Panc1 (cell line): ENCODE results near the gene GRID1. TPM values are rescaled to one million over a fixed set of nuclear protein-coding genes. Genes with fewer than 3 reads are reported as not detected.
"Not testable (repeated sequence)": the region's sequence is repeated elsewhere in the genome, so short reads cannot be mapped to it uniquely, and the experiment has no call there.

Source experiments
- ATAC-seq: fragments of 200-7000 bp; cut with Tn5 transposase; 2 replicates; pipeline ENCODE4 v1.9.1; 2020; ENCODE audit warnings: mild to moderate bottlenecking, moderate library complexity
- BruUV-seq: library from RNA; stranded (reverse); fragments of 400-500 nt; replicated peaks from 2 replicates; lab custom pipeline; 2021; lab: Mats Ljungman, UMichigan
- CTCF ChIA-PET: fragments of 300-600 bp; sonication (Branson Sonifier 250); formaldehyde crosslinking; loops from one replicate; lab custom pipeline; 2022; ENCODE audit warnings: antibody characterized with exemption; lab: Charles Lee
- POLR2A ChIA-PET: fragments of 300-600 bp; sonication (Branson Sonifier 250); formaldehyde crosslinking; loops from one replicate; lab custom pipeline; 2022; ENCODE audit warnings: antibody characterized with exemption; lab: Charles Lee
- DNase-seq: peaks from one replicate; pipeline ENCODE4 v3.0.0-alpha.2; 2010; ENCODE audit warnings: low read depth, low spot score
- H3K27ac ChIP-seq: 2 replicates; pipeline ENCODE4 v1.5.1; 2011; ENCODE audit warnings: mild to moderate bottlenecking, low read length, inconsistent platforms
- H3K27me3 ChIP-seq: fragments of 200-500 bp; sonication (Bioruptor generic); 2 replicates; pipeline ENCODE4 v1.6.0; 2014; ENCODE audit warnings: low read length, inconsistent platforms; ENCODE audit not compliant: control insufficient read depth, insufficient read depth
- H3K36me3 ChIP-seq: fragments of 200-500 bp; sonication (Bioruptor generic); 2 replicates; pipeline ENCODE4 v1.5.1; 2014; ENCODE audit warnings: inconsistent platforms, mild to moderate bottlenecking, low read length, moderate library complexity; ENCODE audit not compliant: control insufficient read depth, insufficient read depth
- H3K4me1 ChIP-seq: 2 replicates; pipeline ENCODE4 v1.5.1; 2011; ENCODE audit warnings: inconsistent platforms, mild to moderate bottlenecking, low read length, moderate library complexity; ENCODE audit not compliant: control insufficient read depth, insufficient read depth
- H3K4me3 ChIP-seq, 2 experiments: 2 replicates each; pipeline ENCODE4 v1.5.1; 2011 to 2012; ENCODE audit warnings: low read depth in 2 of 2, low read length in 2 of 2, mild to moderate bottlenecking in 2 of 2, inconsistent platforms in 1 of 2, moderate library complexity in 1 of 2
- H3K9me3 ChIP-seq: fragments of 200-500 bp; sonication (Bioruptor generic); 2 replicates; pipeline ENCODE4 v1.5.1; 2014; ENCODE audit warnings: low read depth, mild to moderate bottlenecking, inconsistent platforms, low read length, moderate library complexity; ENCODE audit not compliant: control insufficient read depth, insufficient read depth
- POLR2AphosphoS5 ChIP-seq: IDR thresholded peaks from 2 replicates; pipeline ENCODE4 v1.6.1; 2012; ENCODE audit warnings: mild to moderate bottlenecking, low read depth, low read length, moderate library complexity
- SIN3A ChIP-seq: IDR thresholded peaks from 2 replicates; pipeline ENCODE4 v1.6.1; 2012; ENCODE audit warnings: low read depth, mild to moderate bottlenecking, low read length, moderate library complexity, borderline replicate concordance; ENCODE audit not compliant: insufficient read depth
- TCF7L2 ChIP-seq: IDR thresholded peaks from 2 replicates; pipeline ENCODE4 v1.6.1; 2011; ENCODE audit warnings: mild to moderate bottlenecking, low read depth, low read length, inconsistent platforms
- in situ Hi-C: cut with HindIII; loops from 2 replicates; pipeline ENCODE4 v1.10.0; 2016; ENCODE audit warnings: low sequenced_read_pairs, low pct_unique_long_range_greater_than_20kb
- intact Hi-C: fragments of 100-400 bp; cut with micrococcal nuclease; formaldehyde crosslinking; loops from one replicate; pipeline ENCODE4 v1.10.0; 2022; ENCODE audit not compliant: unreplicated experiment
- total RNA-seq: library from RNA; stranded (reverse); gene quantifications from one replicate; pipeline ENCODE4 v1.2.1, GENCODE V29; 2021; ENCODE audit not compliant: unreplicated experiment
- TF ChIP-seq, protein P1 (sequence below): fragments of 450-650 bp; IDR thresholded peaks from 2 replicates; pipeline ENCODE4 v1.5.1; 2017; ENCODE audit warnings: mild to moderate bottlenecking
- TF ChIP-seq, protein P2 (sequence below), 2 experiments: IDR thresholded peaks; 2 replicates each; pipeline ENCODE4 v1.6.1; 2011 to 2012; ENCODE audit warnings: low read depth in 2 of 2, control low read depth in 1 of 2, low read length in 1 of 2, mild to moderate bottlenecking in 1 of 2, moderate library complexity in 1 of 2; ENCODE audit not compliant: insufficient read depth in 1 of 2

Gene GRID1
- total RNA-seq, 1 experiment from 2014 or later: 2.3 TPM

DNA sequence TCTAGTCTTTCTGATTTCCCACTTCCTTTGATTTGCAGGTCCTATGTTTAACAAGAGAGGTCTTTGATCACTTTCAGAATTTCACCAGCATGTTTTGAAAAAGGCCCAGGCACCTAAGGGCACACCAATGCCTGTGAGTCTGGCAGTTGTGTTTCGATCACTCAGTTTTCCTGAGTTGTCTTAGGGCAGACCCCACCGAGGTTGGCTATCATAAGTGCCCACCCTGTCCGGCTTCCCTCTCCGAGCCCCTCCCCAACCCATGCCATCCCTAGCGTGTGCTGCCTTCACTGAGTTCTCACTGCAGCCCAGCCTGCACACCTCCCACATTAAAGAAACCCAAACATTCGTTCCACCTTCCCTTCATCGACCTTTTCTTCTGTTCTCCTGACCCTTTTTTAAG, 257.9 kb downstream of the GRID1 start:
- Histone ChIP-seq H3K4me3 (no peak overlapping the region), H3K4me1 (no peaks in the 10 kb centered on the region), H3K9me3 (no peaks in the 10 kb centered on the region), H3K27ac (no peak overlapping the region), H3K36me3 (no peaks in the 10 kb centered on the region), H3K27me3 (no peaks in the 10 kb centered on the region)
- CTCF ChIA-PET: no interaction called here
- BruUV-seq: no TSS peak
- intact Hi-C loops: no loop called here
- ATAC-seq (no peak), DNase-seq (no peak)
- in situ Hi-C loops: no loop called here
- TF ChIP-seq SIN3A: no peak
- TF ChIP-seq POLR2AphosphoS5: no peak
- no peak for TF ChIP-seq TCF7L2
- TF ChIP-seq, protein P1, sequence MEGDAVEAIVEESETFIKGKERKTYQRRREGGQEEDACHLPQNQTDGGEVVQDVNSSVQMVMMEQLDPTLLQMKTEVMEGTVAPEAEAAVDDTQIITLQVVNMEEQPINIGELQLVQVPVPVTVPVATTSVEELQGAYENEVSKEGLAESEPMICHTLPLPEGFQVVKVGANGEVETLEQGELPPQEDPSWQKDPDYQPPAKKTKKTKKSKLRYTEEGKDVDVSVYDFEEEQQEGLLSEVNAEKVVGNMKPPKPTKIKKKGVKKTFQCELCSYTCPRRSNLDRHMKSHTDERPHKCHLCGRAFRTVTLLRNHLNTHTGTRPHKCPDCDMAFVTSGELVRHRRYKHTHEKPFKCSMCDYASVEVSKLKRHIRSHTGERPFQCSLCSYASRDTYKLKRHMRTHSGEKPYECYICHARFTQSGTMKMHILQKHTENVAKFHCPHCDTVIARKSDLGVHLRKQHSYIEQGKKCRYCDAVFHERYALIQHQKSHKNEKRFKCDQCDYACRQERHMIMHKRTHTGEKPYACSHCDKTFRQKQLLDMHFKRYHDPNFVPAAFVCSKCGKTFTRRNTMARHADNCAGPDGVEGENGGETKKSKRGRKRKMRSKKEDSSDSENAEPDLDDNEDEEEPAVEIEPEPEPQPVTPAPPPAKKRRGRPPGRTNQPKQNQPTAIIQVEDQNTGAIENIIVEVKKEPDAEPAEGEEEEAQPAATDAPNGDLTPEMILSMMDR: no peak
- TF ChIP-seq, protein P2, sequence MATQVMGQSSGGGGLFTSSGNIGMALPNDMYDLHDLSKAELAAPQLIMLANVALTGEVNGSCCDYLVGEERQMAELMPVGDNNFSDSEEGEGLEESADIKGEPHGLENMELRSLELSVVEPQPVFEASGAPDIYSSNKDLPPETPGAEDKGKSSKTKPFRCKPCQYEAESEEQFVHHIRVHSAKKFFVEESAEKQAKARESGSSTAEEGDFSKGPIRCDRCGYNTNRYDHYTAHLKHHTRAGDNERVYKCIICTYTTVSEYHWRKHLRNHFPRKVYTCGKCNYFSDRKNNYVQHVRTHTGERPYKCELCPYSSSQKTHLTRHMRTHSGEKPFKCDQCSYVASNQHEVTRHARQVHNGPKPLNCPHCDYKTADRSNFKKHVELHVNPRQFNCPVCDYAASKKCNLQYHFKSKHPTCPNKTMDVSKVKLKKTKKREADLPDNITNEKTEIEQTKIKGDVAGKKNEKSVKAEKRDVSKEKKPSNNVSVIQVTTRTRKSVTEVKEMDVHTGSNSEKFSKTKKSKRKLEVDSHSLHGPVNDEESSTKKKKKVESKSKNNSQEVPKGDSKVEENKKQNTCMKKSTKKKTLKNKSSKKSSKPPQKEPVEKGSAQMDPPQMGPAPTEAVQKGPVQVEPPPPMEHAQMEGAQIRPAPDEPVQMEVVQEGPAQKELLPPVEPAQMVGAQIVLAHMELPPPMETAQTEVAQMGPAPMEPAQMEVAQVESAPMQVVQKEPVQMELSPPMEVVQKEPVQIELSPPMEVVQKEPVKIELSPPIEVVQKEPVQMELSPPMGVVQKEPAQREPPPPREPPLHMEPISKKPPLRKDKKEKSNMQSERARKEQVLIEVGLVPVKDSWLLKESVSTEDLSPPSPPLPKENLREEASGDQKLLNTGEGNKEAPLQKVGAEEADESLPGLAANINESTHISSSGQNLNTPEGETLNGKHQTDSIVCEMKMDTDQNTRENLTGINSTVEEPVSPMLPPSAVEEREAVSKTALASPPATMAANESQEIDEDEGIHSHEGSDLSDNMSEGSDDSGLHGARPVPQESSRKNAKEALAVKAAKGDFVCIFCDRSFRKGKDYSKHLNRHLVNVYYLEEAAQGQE (IDR thresholded peaks at IDR 0.05; ENCODE audit: insufficient read depth in 1 of 2, low read depth in 2 of 2, low read length in 1 of 2): no peak
- POLR2A ChIA-PET: no interaction called here

DNA sequence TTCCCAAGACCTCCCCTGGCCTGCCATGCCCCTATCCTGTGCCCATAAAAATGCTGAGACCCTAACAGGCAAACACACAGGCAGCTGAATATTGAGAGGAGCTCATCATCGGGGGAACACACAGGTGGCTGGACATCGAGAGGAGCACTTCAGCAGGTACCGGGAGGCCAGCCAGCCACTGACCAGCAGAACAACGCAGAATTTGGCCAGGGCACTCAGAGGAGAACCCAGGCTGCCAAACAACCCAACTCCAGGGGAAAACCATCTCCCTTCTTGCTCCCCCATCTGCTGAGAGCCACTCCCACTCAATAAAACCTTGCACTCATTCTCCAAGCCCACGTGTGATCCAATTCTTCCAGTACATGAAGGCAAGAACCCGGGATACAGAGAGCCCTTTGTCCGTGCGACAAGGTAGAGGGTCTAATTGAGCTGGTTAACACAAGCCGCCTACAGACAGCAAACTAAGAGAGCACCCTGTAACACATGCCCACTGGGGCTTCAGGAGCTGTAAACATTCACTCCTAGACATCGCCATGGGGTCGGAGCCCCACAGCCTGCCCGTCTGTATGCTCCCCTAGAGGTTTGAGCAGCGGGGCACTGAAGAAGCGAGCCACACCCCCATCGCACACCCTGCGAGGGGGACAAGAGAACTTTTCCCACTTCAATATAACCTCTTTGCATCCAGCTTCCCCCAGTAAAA, 258.8 kb downstream of the GRID1 start:
- ATAC-seq, H3K27me3 ChIP-seq, POLR2A ChIA-PET, H3K9me3 ChIP-seq, H3K36me3 ChIP-seq, intact Hi-C loops, H3K27ac ChIP-seq, DNase-seq, H3K4me3 ChIP-seq, CTCF ChIA-PET, H3K4me1 ChIP-seq, in situ Hi-C loops, BruUV-seq: not testable (repeated sequence)

DNA sequence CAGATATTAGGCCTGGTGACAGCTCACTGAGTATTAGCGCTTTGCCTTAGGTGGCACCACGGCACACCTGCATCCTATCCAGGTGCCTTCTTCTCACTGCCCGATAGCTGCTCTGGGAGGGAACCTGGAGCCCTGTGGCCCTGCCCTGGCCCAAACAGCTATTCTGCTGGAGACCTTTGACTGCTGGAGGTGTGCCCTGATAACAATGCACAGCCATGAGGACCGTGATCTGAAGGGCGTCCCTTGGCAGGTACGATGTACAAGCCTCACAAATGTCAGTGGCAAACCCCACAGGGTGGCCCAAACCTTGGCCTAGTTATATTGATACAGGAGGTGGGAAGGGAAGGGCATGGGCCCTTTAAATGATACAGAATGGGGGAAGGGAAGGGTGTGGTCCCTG, 259.5 kb downstream of the GRID1 start:
- ChIA-PET POLR2A (no interaction called here), CTCF (no interaction called here)
- Histone ChIP-seq H3K27me3 (no peaks in the 10 kb centered on the region), H3K9me3 (no peaks in the 10 kb centered on the region), H3K4me3 (no peak overlapping the region), H3K36me3 (no peaks in the 10 kb centered on the region), H3K27ac (no peak overlapping the region), H3K4me1 (no peaks in the 10 kb centered on the region)
- DNase-seq (no peak), ATAC-seq (no peak)
- in situ Hi-C loops: no loop called here
- no peak for TF ChIP-seq TCF7L2
- TF ChIP-seq POLR2AphosphoS5: no peak
- TF ChIP-seq SIN3A: no peak
- TF ChIP-seq, protein P1: no peak
- TF ChIP-seq, protein P2 (IDR thresholded peaks at IDR 0.05; ENCODE audit: insufficient read depth in 1 of 2, low read depth in 2 of 2, low read length in 1 of 2): no peak
- no TSS peak for BruUV-seq
- intact Hi-C loops: no loop called here
